NCI-H146 treated with DMSO at 0.1 percent for 48 hours (cell line): Measurements from ENCODE around the gene PSAPL1.

Source experiments
- DNase-seq: peaks from one replicate; lab custom pipeline; 2025; ENCODE audit not compliant: unreplicated experiment; lab: John Stamatoyannopoulos, UW

Gene PSAPL1

GRCh38 chr4:7434766-7435150, at the start of gene PSAPL1:
Gene PSAPL1, minus strand, starts transcription at chr4:7434930. Its CDS starts 51 bp downstream, at chr4:7434879.
- DNase-seq, result no peak

GRCh38 chr4:7481227-7481626, 46.5 kb upstream of the PSAPL1 start:
- DNase-seq, result no peak

- DNase-seq, result no peak
Measured at GRCh38 chr4:7480423-7480822, 45.7 kb upstream of the PSAPL1 start.

- DNase-seq, result no peak
Measured at GRCh38 chr4:7478665-7479064, 43.9 kb upstream of the PSAPL1 start.

- DNase-seq, result no peak
Measured at GRCh38 chr4:7477695-7478094, 43.0 kb upstream of the PSAPL1 start.

GRCh38 chr4:7476820-7477219, 42.1 kb upstream of the PSAPL1 start:
- no peak for DNase-seq

GRCh38 chr4:7475207-7475606, 40.5 kb upstream of the PSAPL1 start:
- no peak for DNase-seq

- DNase-seq, result no peak
Measured at GRCh38 chr4:7474320-7474719, 39.6 kb upstream of the PSAPL1 start.

GRCh38 chr4:7473081-7473480, 38.4 kb upstream of the PSAPL1 start:
- no peak for DNase-seq

- no peak for DNase-seq
Measured at GRCh38 chr4:7472442-7473013, 37.8 kb upstream of the PSAPL1 start.

GRCh38 chr4:7470522-7471128, 35.9 kb upstream of the PSAPL1 start:
- DNase-seq, result no peak

GRCh38 chr4:7470111-7470510, 35.4 kb upstream of the PSAPL1 start:
- no peak for DNase-seq

- DNase-seq, result no peak
Measured at GRCh38 chr4:7469023-7469422, 34.3 kb upstream of the PSAPL1 start.

- no peak for DNase-seq
Measured at GRCh38 chr4:7467471-7467870, 32.7 kb upstream of the PSAPL1 start.

- no peak for DNase-seq
Measured at GRCh38 chr4:7466904-7467303, 32.2 kb upstream of the PSAPL1 start.

GRCh38 chr4:7466215-7466614, 31.5 kb upstream of the PSAPL1 start:
- DNase-seq, result no peak

GRCh38 chr4:7465017-7465416, 30.3 kb upstream of the PSAPL1 start:
- DNase-seq, result no peak

- DNase-seq, result no peak
Measured at GRCh38 chr4:7464259-7464655, 29.5 kb upstream of the PSAPL1 start.

GRCh38 chr4:7463566-7464258, 29.0 kb upstream of the PSAPL1 start:
- no peak for DNase-seq

- DNase-seq, result no peak
Measured at GRCh38 chr4:7462509-7462971, 27.8 kb upstream of the PSAPL1 start.

- no peak for DNase-seq
Measured at GRCh38 chr4:7461230-7461629, 26.5 kb upstream of the PSAPL1 start.

GRCh38 chr4:7460566-7460965, 25.8 kb upstream of the PSAPL1 start:
- no peak for DNase-seq
